Panc1 (cell line): Measurements from ENCODE around the gene BIVM. TPM values are rescaled to one million over a fixed set of nuclear protein-coding genes. Genes with fewer than 3 reads are reported as not detected.

ENCODE experiments used
- ATAC-seq: fragments of 200-7000 bp; cut with Tn5 transposase; 2 replicates; pipeline ENCODE4 v1.9.1; 2020; ENCODE audit warnings: mild to moderate bottlenecking, moderate library complexity
- BruUV-seq: library from RNA; stranded (reverse); fragments of 400-500 nt; replicated peaks from 2 replicates; lab custom pipeline; 2021; lab: Mats Ljungman, UMichigan
- CTCF ChIA-PET: fragments of 300-600 bp; sonication (Branson Sonifier 250); formaldehyde crosslinking; loops from one replicate; lab custom pipeline; 2022; ENCODE audit warnings: antibody characterized with exemption; lab: Charles Lee
- POLR2A ChIA-PET: fragments of 300-600 bp; sonication (Branson Sonifier 250); formaldehyde crosslinking; loops from one replicate; lab custom pipeline; 2022; ENCODE audit warnings: antibody characterized with exemption; lab: Charles Lee
- DNase-seq: peaks from one replicate; pipeline ENCODE4 v3.0.0-alpha.2; 2010; ENCODE audit warnings: low read depth, low spot score
- H3K27ac ChIP-seq: 2 replicates; pipeline ENCODE4 v1.5.1; 2011; ENCODE audit warnings: mild to moderate bottlenecking, low read length, inconsistent platforms
- H3K27me3 ChIP-seq: fragments of 200-500 bp; sonication (Bioruptor generic); 2 replicates; pipeline ENCODE4 v1.6.0; 2014; ENCODE audit warnings: low read length, inconsistent platforms; ENCODE audit not compliant: control insufficient read depth, insufficient read depth
- H3K36me3 ChIP-seq: fragments of 200-500 bp; sonication (Bioruptor generic); 2 replicates; pipeline ENCODE4 v1.5.1; 2014; ENCODE audit warnings: inconsistent platforms, mild to moderate bottlenecking, low read length, moderate library complexity; ENCODE audit not compliant: control insufficient read depth, insufficient read depth
- H3K4me1 ChIP-seq: 2 replicates; pipeline ENCODE4 v1.5.1; 2011; ENCODE audit warnings: inconsistent platforms, mild to moderate bottlenecking, low read length, moderate library complexity; ENCODE audit not compliant: control insufficient read depth, insufficient read depth
- H3K4me3 ChIP-seq, 2 experiments: 2 replicates each; pipeline ENCODE4 v1.5.1; 2011 to 2012; ENCODE audit warnings: low read depth in 2 of 2, low read length in 2 of 2, mild to moderate bottlenecking in 2 of 2, inconsistent platforms in 1 of 2, moderate library complexity in 1 of 2
- H3K9me3 ChIP-seq: fragments of 200-500 bp; sonication (Bioruptor generic); 2 replicates; pipeline ENCODE4 v1.5.1; 2014; ENCODE audit warnings: low read depth, mild to moderate bottlenecking, inconsistent platforms, low read length, moderate library complexity; ENCODE audit not compliant: control insufficient read depth, insufficient read depth
- POLR2AphosphoS5 ChIP-seq: IDR thresholded peaks from 2 replicates; pipeline ENCODE4 v1.6.1; 2012; ENCODE audit warnings: mild to moderate bottlenecking, low read depth, low read length, moderate library complexity
- SIN3A ChIP-seq: IDR thresholded peaks from 2 replicates; pipeline ENCODE4 v1.6.1; 2012; ENCODE audit warnings: low read depth, mild to moderate bottlenecking, low read length, moderate library complexity, borderline replicate concordance; ENCODE audit not compliant: insufficient read depth
- TCF7L2 ChIP-seq: IDR thresholded peaks from 2 replicates; pipeline ENCODE4 v1.6.1; 2011; ENCODE audit warnings: mild to moderate bottlenecking, low read depth, low read length, inconsistent platforms
- in situ Hi-C: cut with HindIII; loops from 2 replicates; pipeline ENCODE4 v1.10.0; 2016; ENCODE audit warnings: low sequenced_read_pairs, low pct_unique_long_range_greater_than_20kb
- intact Hi-C: fragments of 100-400 bp; cut with micrococcal nuclease; formaldehyde crosslinking; loops from one replicate; pipeline ENCODE4 v1.10.0; 2022; ENCODE audit not compliant: unreplicated experiment
- total RNA-seq: library from RNA; stranded (reverse); gene quantifications from one replicate; pipeline ENCODE4 v1.2.1, GENCODE V29; 2021; ENCODE audit not compliant: unreplicated experiment
- TF ChIP-seq, protein P1 (sequence below): fragments of 450-650 bp; IDR thresholded peaks from 2 replicates; pipeline ENCODE4 v1.5.1; 2017; ENCODE audit warnings: mild to moderate bottlenecking
- TF ChIP-seq, protein P2 (sequence below), 2 experiments: IDR thresholded peaks; 2 replicates each; pipeline ENCODE4 v1.6.1; 2011 to 2012; ENCODE audit warnings: low read depth in 2 of 2, control low read depth in 1 of 2, low read length in 1 of 2, mild to moderate bottlenecking in 1 of 2, moderate library complexity in 1 of 2; ENCODE audit not compliant: insufficient read depth in 1 of 2

BIVM gene
- total RNA-seq, 1 experiment from 2014 or later = 10.5 TPM

DNA sequence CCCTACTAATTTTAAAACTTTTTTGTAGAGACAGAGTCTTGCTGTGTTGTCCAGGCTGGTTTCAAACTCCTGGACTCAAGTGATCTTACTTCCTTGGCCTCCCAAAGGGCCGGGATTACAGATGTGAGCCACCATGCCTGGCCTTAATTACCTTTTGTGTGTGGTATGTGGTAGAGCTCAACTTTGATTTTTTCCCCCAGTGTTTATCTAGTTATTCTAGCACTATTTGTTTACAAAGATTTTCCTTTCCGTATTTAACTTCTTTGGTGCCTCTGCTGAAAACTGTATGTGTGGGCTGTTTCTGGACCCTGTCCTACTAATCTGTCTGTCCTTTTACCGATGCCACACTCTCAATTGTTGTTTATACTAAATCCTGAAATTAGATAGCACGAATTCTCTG lies 37.6 kb downstream of the BIVM start:
- TF ChIP-seq, protein P1, sequence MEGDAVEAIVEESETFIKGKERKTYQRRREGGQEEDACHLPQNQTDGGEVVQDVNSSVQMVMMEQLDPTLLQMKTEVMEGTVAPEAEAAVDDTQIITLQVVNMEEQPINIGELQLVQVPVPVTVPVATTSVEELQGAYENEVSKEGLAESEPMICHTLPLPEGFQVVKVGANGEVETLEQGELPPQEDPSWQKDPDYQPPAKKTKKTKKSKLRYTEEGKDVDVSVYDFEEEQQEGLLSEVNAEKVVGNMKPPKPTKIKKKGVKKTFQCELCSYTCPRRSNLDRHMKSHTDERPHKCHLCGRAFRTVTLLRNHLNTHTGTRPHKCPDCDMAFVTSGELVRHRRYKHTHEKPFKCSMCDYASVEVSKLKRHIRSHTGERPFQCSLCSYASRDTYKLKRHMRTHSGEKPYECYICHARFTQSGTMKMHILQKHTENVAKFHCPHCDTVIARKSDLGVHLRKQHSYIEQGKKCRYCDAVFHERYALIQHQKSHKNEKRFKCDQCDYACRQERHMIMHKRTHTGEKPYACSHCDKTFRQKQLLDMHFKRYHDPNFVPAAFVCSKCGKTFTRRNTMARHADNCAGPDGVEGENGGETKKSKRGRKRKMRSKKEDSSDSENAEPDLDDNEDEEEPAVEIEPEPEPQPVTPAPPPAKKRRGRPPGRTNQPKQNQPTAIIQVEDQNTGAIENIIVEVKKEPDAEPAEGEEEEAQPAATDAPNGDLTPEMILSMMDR = no peak
- TF ChIP-seq TCF7L2 (no peak), SIN3A (no peak), POLR2AphosphoS5 (no peak)
- no peaks in the 10 kb centered on the region for H3K36me3 ChIP-seq
- no peak overlapping the region for H3K27ac ChIP-seq
- POLR2A ChIA-PET = no interaction called here
- CTCF ChIA-PET = no interaction called here
- no TSS peak for BruUV-seq
- no peaks in the 10 kb centered on the region for H3K27me3 ChIP-seq
- no peaks in the 10 kb centered on the region for H3K4me1 ChIP-seq
- ATAC-seq = no peak
- intact Hi-C loops = no loop called here
- DNase-seq = no peak
- no peak overlapping the region for H3K4me3 ChIP-seq
- in situ Hi-C loops = no loop called here
- no peaks in the 10 kb centered on the region for H3K9me3 ChIP-seq

DNA sequence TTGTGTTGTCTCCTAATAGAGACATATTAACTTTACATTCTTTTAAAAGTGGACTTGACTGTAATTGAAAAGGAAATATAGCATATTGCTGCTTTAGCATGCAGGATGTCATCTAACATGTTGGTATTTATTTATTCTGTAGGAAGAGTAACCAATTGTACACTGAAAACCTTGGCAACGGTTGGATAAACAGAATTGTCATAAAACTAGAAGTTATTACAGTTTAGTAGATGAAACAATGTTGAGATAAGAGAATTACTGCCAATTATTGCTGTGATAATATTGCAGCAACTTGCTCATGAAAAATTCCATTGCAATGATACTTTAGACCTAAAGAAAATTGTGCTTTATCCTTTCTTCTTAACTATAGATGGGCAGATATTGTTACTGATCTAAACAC lies 39.4 kb downstream of the BIVM start:
- Histone ChIP-seq H3K4me1 (no peaks in the 10 kb centered on the region), H3K4me3 (no peak overlapping the region), H3K36me3 (no peaks in the 10 kb centered on the region), H3K9me3 (no peaks in the 10 kb centered on the region), H3K27ac (no peak overlapping the region), H3K27me3 (no peaks in the 10 kb centered on the region)
- ChIA-PET POLR2A (no interaction called here), CTCF (no interaction called here)
- ATAC-seq (no peak), DNase-seq (no peak)
- BruUV-seq = no TSS peak
- intact Hi-C loops (no loop called here), in situ Hi-C loops (no loop called here)
- TF ChIP-seq, protein P1 = no peak
- no peak for TF ChIP-seq SIN3A
- TF ChIP-seq, protein P2, sequence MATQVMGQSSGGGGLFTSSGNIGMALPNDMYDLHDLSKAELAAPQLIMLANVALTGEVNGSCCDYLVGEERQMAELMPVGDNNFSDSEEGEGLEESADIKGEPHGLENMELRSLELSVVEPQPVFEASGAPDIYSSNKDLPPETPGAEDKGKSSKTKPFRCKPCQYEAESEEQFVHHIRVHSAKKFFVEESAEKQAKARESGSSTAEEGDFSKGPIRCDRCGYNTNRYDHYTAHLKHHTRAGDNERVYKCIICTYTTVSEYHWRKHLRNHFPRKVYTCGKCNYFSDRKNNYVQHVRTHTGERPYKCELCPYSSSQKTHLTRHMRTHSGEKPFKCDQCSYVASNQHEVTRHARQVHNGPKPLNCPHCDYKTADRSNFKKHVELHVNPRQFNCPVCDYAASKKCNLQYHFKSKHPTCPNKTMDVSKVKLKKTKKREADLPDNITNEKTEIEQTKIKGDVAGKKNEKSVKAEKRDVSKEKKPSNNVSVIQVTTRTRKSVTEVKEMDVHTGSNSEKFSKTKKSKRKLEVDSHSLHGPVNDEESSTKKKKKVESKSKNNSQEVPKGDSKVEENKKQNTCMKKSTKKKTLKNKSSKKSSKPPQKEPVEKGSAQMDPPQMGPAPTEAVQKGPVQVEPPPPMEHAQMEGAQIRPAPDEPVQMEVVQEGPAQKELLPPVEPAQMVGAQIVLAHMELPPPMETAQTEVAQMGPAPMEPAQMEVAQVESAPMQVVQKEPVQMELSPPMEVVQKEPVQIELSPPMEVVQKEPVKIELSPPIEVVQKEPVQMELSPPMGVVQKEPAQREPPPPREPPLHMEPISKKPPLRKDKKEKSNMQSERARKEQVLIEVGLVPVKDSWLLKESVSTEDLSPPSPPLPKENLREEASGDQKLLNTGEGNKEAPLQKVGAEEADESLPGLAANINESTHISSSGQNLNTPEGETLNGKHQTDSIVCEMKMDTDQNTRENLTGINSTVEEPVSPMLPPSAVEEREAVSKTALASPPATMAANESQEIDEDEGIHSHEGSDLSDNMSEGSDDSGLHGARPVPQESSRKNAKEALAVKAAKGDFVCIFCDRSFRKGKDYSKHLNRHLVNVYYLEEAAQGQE (IDR thresholded peaks at IDR 0.05; ENCODE audit: insufficient read depth in 1 of 2, low read depth in 2 of 2, low read length in 1 of 2) = no peak
- no peak for TF ChIP-seq TCF7L2
- no peak for TF ChIP-seq POLR2AphosphoS5
